HAP-1 (cell line): ENCODE measurements around the gene ITIH3.

ENCODE experiments used
- DNase-seq, 2 experiments: peaks; one replicate each; pipeline ENCODE4 v3.0.0-alpha.2; 2016 to 2020; ENCODE audit warnings: low spot score in 2 of 2
- H3K27me3 ChIP-seq: fragments of 250-450 bp; sonication (Bioruptor Pico); 2 replicates; pipeline ENCODE4 v1.5.1; 2020; ENCODE audit warnings: low read depth, mild to moderate bottlenecking, moderate library complexity
- H3K36me3 ChIP-seq: fragments of 250-450 bp; sonication (Bioruptor Pico); replicated peaks from 2 replicates; pipeline ENCODE4 v1.5.1; 2020; ENCODE audit warnings: mild to moderate bottlenecking
- H3K4me1 ChIP-seq: fragments of 250-450 bp; sonication (Bioruptor Pico); 2 replicates; pipeline ENCODE4 v1.5.1; 2020; ENCODE audit warnings: mild to moderate bottlenecking
- H3K4me3 ChIP-seq: fragments of 250-450 bp; sonication (Bioruptor Pico); 2 replicates; pipeline ENCODE4 v1.5.1; 2020; ENCODE audit warnings: mild to moderate bottlenecking, moderate library complexity
- H3K9me3 ChIP-seq: fragments of 250-450 bp; sonication (Bioruptor Pico); 2 replicates; pipeline ENCODE4 v1.5.1; 2020; ENCODE audit warnings: mild to moderate bottlenecking, moderate library complexity
- in situ Hi-C: fragments of 300-500 bp; cut with MboI; formaldehyde crosslinking; loops from 3 replicates; pipeline ENCODE4 v1.14.3; 2020; ENCODE audit warnings: low sequenced_read_pairs, inconsistent platforms, mixed read lengths

The ITIH3 gene

GRCh38 chr3:52833202-52833601 is 38.6 kb downstream of the ITIH3 start:
- Histone ChIP-seq H3K4me3 (no peak overlapping the region), H3K27me3 (no peaks in the 10 kb centered on the region), H3K9me3 (no peaks in the 10 kb centered on the region), H3K4me1 (no peaks in the 10 kb centered on the region), H3K36me3 (no peaks in the 10 kb centered on the region)
- no peak for DNase-seq
- in situ Hi-C loops, result no loop called here

- H3K36me3 ChIP-seq, result no peaks in the 10 kb centered on the region
- H3K9me3 ChIP-seq, result no peaks in the 10 kb centered on the region
- no peak within 1 kb of the TSS for H3K4me3 ChIP-seq
- DNase-seq, result no peak
- in situ Hi-C loops, result no loop called here
- no peaks in the 10 kb centered on the region for H3K27me3 ChIP-seq
- H3K4me1 ChIP-seq, result no peaks in the 10 kb centered on the region
Observed at GRCh38 chr3:52834871-52835501, 40.4 kb downstream of the ITIH3 start, which contains the start of gene MUSTN1. TSS of gene MUSTN1 (minus strand) at chr3:52835019. CDS start at chr3:52834948, 71 bp downstream.

GRCh38 chr3:52835766-52836470 is 41.3 kb downstream of the ITIH3 start:
- DNase-seq, result no peak
- no peaks in the 10 kb centered on the region for H3K27me3 ChIP-seq
- H3K4me1 ChIP-seq, result no peaks in the 10 kb centered on the region
- in situ Hi-C loops, result no loop called here
- H3K36me3 ChIP-seq, result no peaks in the 10 kb centered on the region
- no peak overlapping the region for H3K4me3 ChIP-seq
- H3K9me3 ChIP-seq, result no peaks in the 10 kb centered on the region

GRCh38 chr3:52836471-52836845 is 41.9 kb downstream of the ITIH3 start:
- in situ Hi-C loops, result no loop called here
- Histone ChIP-seq H3K4me3 (no peak overlapping the region), H3K27me3 (no peaks in the 10 kb centered on the region), H3K9me3 (no peaks in the 10 kb centered on the region), H3K36me3 (no peaks in the 10 kb centered on the region), H3K4me1 (no peaks in the 10 kb centered on the region)
- no peak for DNase-seq

- no peak for DNase-seq
- in situ Hi-C loops, result no loop called here
Observed at GRCh38 chr3:52836986-52837385, 42.4 kb downstream of the ITIH3 start.

GRCh38 chr3:52838561-52839267 is 44.1 kb downstream of the ITIH3 start:
- Histone ChIP-seq H3K4me3 (no peak overlapping the region), H3K4me1 (no peaks in the 10 kb centered on the region)
- in situ Hi-C loops, result no loop called here

More at GRCh38 chr3:52836986-52837385, 42.4 kb downstream of the ITIH3 start:
- Histone ChIP-seq H3K4me3 (no peak overlapping the region), H3K27me3 (no peaks in the 10 kb centered on the region), H3K9me3 (no peaks in the 10 kb centered on the region), H3K4me1 (no peaks in the 10 kb centered on the region), H3K36me3 (no peaks in the 10 kb centered on the region)

GRCh38 chr3:52839268-52839575 is 44.6 kb downstream of the ITIH3 start:
- no peaks in the 10 kb centered on the region for H3K9me3 ChIP-seq
- H3K27me3 ChIP-seq, result no peaks in the 10 kb centered on the region
- no peaks in the 10 kb centered on the region for H3K4me1 ChIP-seq
- DNase-seq, result no peak
- H3K36me3 ChIP-seq, result no peaks in the 10 kb centered on the region
- H3K4me3 ChIP-seq, result no peak overlapping the region
- in situ Hi-C loops, result no loop called here

More at GRCh38 chr3:52838561-52839267, 44.1 kb downstream of the ITIH3 start:
- Histone ChIP-seq H3K36me3 (no peaks in the 10 kb centered on the region), H3K9me3 (no peaks in the 10 kb centered on the region), H3K27me3 (no peaks in the 10 kb centered on the region)
- DNase-seq, result no peak

- Histone ChIP-seq H3K36me3 (no peaks in the 10 kb centered on the region), H3K4me3 (no peak overlapping the region), H3K4me1 (no peaks in the 10 kb centered on the region), H3K27me3 (no peaks in the 10 kb centered on the region), H3K9me3 (no peaks in the 10 kb centered on the region)
- no peak for DNase-seq
- in situ Hi-C loops, result loop anchor here (10.0 kb wide), 1 partner anchor 145 kb away; no protein-coding TSS in a partner anchor
Observed at GRCh38 chr3:52839892-52840545, 45.4 kb downstream of the ITIH3 start.

GRCh38 chr3:52841211-52841980 is 46.8 kb downstream of the ITIH3 start:
- in situ Hi-C loops, result loop anchor here (10.0 kb wide), 1 partner anchor 143 kb away; no protein-coding TSS in a partner anchor
- no peaks in the 10 kb centered on the region for H3K36me3 ChIP-seq
- no peak for DNase-seq
- no peaks in the 10 kb centered on the region for H3K9me3 ChIP-seq
- H3K4me3 ChIP-seq, result no peak overlapping the region
- no peaks in the 10 kb centered on the region for H3K4me1 ChIP-seq
- no peaks in the 10 kb centered on the region for H3K27me3 ChIP-seq

- in situ Hi-C loops, result loop anchor here (10.0 kb wide), 1 partner anchor 143 kb away; no protein-coding TSS in a partner anchor
- H3K9me3 ChIP-seq, result no peaks in the 10 kb centered on the region
Observed at GRCh38 chr3:52841981-52842340, 47.4 kb downstream of the ITIH3 start.

GRCh38 chr3:52842424-52842823 is 47.8 kb downstream of the ITIH3 start:
- no peaks in the 10 kb centered on the region for H3K4me1 ChIP-seq
- in situ Hi-C loops, result loop anchor here (10.0 kb wide), 1 partner anchor 142 kb away; no protein-coding TSS in a partner anchor

More at GRCh38 chr3:52841981-52842340, 47.4 kb downstream of the ITIH3 start:
- H3K4me1 ChIP-seq, result no peaks in the 10 kb centered on the region
- no peaks in the 10 kb centered on the region for H3K27me3 ChIP-seq
- no peak overlapping the region for H3K4me3 ChIP-seq
- no peaks in the 10 kb centered on the region for H3K36me3 ChIP-seq
- DNase-seq, result no peak

GRCh38 chr3:52843108-52843865 is 48.7 kb downstream of the ITIH3 start:
- DNase-seq, result no peak
- Histone ChIP-seq H3K36me3 (no peaks in the 10 kb centered on the region), H3K4me1 (no peaks in the 10 kb centered on the region), H3K27me3 (no peaks in the 10 kb centered on the region), H3K4me3 (no peak overlapping the region), H3K9me3 (no peaks in the 10 kb centered on the region)
- in situ Hi-C loops, result loop anchor here (10.0 kb wide), 1 partner anchor 142 kb away; no protein-coding TSS in a partner anchor

More at GRCh38 chr3:52842424-52842823, 47.8 kb downstream of the ITIH3 start:
- no peaks in the 10 kb centered on the region for H3K9me3 ChIP-seq
- no peak overlapping the region for H3K4me3 ChIP-seq
- H3K27me3 ChIP-seq, result no peaks in the 10 kb centered on the region
- DNase-seq, result no peak
- no peaks in the 10 kb centered on the region for H3K36me3 ChIP-seq
